Progenitor cell of endocrine pancreas (in vitro differentiated cells): Measurements from ENCODE around the gene TMBIM6. TPM values are rescaled to one million over a fixed set of nuclear protein-coding genes. Genes with fewer than 3 reads are reported as not detected.

Source experiments
- DNase-seq: peaks from one replicate; pipeline ENCODE4 v3.0.0; 2021; ENCODE audit warnings: low spot score; ENCODE audit not compliant: unreplicated experiment
- H3K27ac Mint-ChIP-seq: 2 replicates; pipeline ENCODE4 v1.8.0; 2021; ENCODE audit warnings: mild to moderate bottlenecking, moderate library complexity, mixed read lengths
- H3K27me3 Mint-ChIP-seq: 2 replicates; pipeline ENCODE4 v1.8.0; 2021; ENCODE audit warnings: mixed read lengths
- H3K36me3 Mint-ChIP-seq: 2 replicates; pipeline ENCODE4 v1.8.0; 2022; ENCODE audit warnings: mixed read lengths; ENCODE audit not compliant: insufficient read depth
- H3K4me1 Mint-ChIP-seq: 2 replicates; pipeline ENCODE4 v1.8.0; 2021; ENCODE audit warnings: low read depth, mixed read lengths
- H3K4me3 Mint-ChIP-seq: 2 replicates; pipeline ENCODE4 v1.8.0; 2021; ENCODE audit warnings: low read depth, mild to moderate bottlenecking, moderate library complexity, mixed read lengths
- H3K9me3 Mint-ChIP-seq: 2 replicates; pipeline ENCODE4 v1.8.0; 2021; ENCODE audit warnings: low read depth, mixed read lengths
- CTCF ChIP-seq: fragments of 200-600 bp; sonication (generic); IDR thresholded peaks from one replicate; pipeline ENCODE4 v1.5.0; 2021; ENCODE audit warnings: antibody characterized with exemption, mild to moderate bottlenecking; ENCODE audit not compliant: unreplicated experiment
- total RNA-seq: library from RNA; stranded (reverse); gene quantifications from 2 replicates; pipeline ENCODE4 v1.2.1, GENCODE V29; 2021

Gene TMBIM6
- total RNA-seq, 1 donor from 2014 or later: 449 TPM

- DNase-seq: no peak
- H3K27ac Mint-ChIP-seq: no peak overlapping the region
- peaks cover 15% of the 10 kb centered on the region for H3K36me3 Mint-ChIP-seq
- H3K27me3 Mint-ChIP-seq: no peaks in the 10 kb centered on the region
- no peak overlapping the region for H3K4me3 Mint-ChIP-seq
- H3K9me3 Mint-ChIP-seq: no peaks in the 10 kb centered on the region
- peaks cover 8% of the 10 kb centered on the region for H3K4me1 Mint-ChIP-seq
- TF ChIP-seq CTCF: no peak
Measured at GRCh38 chr12:49806877-49807276, 65.5 kb downstream of the TMBIM6 start.

- H3K9me3 Mint-ChIP-seq: no peaks in the 10 kb centered on the region
- peaks cover 12% of the 10 kb centered on the region for H3K36me3 Mint-ChIP-seq
- TF ChIP-seq CTCF: no peak
- no peak overlapping the region for H3K27ac Mint-ChIP-seq
- H3K4me1 Mint-ChIP-seq: peaks cover 8% of the 10 kb centered on the region
- no peak overlapping the region for H3K4me3 Mint-ChIP-seq
- H3K27me3 Mint-ChIP-seq: no peaks in the 10 kb centered on the region
- no peak for DNase-seq
Measured at GRCh38 chr12:49807991-49808580, 66.7 kb downstream of the TMBIM6 start.

- Mint-ChIP-seq H3K27me3 (no peaks in the 10 kb centered on the region), H3K27ac (no peak overlapping the region), H3K4me1 (peaks cover 8% of the 10 kb centered on the region), H3K9me3 (no peaks in the 10 kb centered on the region), H3K4me3 (no peak overlapping the region), H3K36me3 (peaks cover 10% of the 10 kb centered on the region)
- no peak for DNase-seq
- no peak for TF ChIP-seq CTCF
Measured at GRCh38 chr12:49808686-49809380, 67.5 kb downstream of the TMBIM6 start.

- no peaks in the 10 kb centered on the region for H3K27me3 Mint-ChIP-seq
- no peak for DNase-seq
- H3K9me3 Mint-ChIP-seq: no peaks in the 10 kb centered on the region
Measured at GRCh38 chr12:49809381-49809905, 68.1 kb downstream of the TMBIM6 start.

More at GRCh38 chr12:49809381-49809905, 68.1 kb downstream of the TMBIM6 start:
- Mint-ChIP-seq H3K27ac (peak overlapping the region; percentile 74), H3K36me3 (peaks cover 10% of the 10 kb centered on the region), H3K4me1 (peaks cover 8% of the 10 kb centered on the region), H3K4me3 (no peak overlapping the region)
- no peak for TF ChIP-seq CTCF
